Measurements from ENCODE around the gene ZWILCH. TPM values are rescaled to one million over a fixed set of nuclear protein-coding genes. Genes with fewer than 3 reads are reported as not detected.

The ZWILCH gene
- polyA plus RNA-seq, 1 of the 3 experiments (the other 2 are of a cell fraction) = 8.2 TPM

DNA sequence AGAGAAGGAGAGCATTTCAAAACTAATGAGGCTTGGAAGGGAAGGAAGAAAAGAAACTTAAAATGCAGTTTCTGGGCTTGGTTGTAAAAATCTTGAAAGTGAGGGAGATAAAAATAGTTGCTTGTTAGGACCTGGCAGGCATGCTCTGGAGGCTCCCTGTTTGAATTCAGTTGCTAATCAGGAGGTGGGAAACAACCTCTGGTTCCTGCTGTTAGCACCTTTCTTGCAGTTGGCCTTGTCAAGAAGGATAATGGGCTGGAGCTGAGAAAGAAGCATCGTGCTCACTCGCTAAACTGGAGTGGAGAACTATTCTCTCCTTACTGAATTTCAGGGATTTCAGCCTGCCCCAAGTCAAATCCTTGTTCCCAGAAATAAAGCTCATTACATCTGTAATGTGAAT, 31.0 kb upstream of the ZWILCH start:
- H3K36me3 ChIP-seq (replicated peaks in 1 of 2; ENCODE audit: control insufficient read depth in 1 of 2, insufficient read depth in 2 of 2, low read length in 1 of 2) = no peaks in the 10 kb centered on the region
- H3K4me3 ChIP-seq (ENCODE audit: low read depth in 2 of 2, low read length in 1 of 2) = no peak overlapping the region
- H4K20me1 ChIP-seq (ENCODE audit: insufficient read depth) = no peaks in the 10 kb centered on the region
- H3K9me3 ChIP-seq = no peaks in the 10 kb centered on the region
- no peaks in the 10 kb centered on the region for H3K27me3 ChIP-seq (ENCODE audit: insufficient read depth)
- H3K79me2 ChIP-seq (ENCODE audit: insufficient read depth) = no peaks in the 10 kb centered on the region
- no peak overlapping the region for H3K9ac ChIP-seq
- no peaks in the 10 kb centered on the region for H3F3A ChIP-seq (replicated peaks; ENCODE audit: insufficient read depth)
- CTCF ChIA-PET = interaction anchor here (1.4 to 2.0 kb wide), 2 partner anchors 10 to 24 kb away, joined by 4 to 8 read pairs; no protein-coding TSS in a partner anchor
- H3K9me2 ChIP-seq = no peaks in the 10 kb centered on the region
- peaks cover 0 to 9% of the 10 kb centered on the region in 2 experiments; a peak in 1 of 4 replicates for H3K4me1 ChIP-seq (ENCODE audit: control insufficient read depth in 1 of 2, insufficient read depth in 2 of 2, low read depth in 1 of 2, low read length in 1 of 2)
- H3K4me2 ChIP-seq = no peak overlapping the region
- no peak for DNase-seq
- TF ChIP-seq EP300 (IDR thresholded peaks at IDR 0.05; ENCODE audit: borderline replicate concordance in 1 of 2, low read depth in 1 of 2, low read length in 1 of 2) (no peak), SMC3 (IDR thresholded peaks at IDR 0.05; ENCODE audit: low read depth, low read length) (no peak), NRF1 (IDR thresholded peaks at IDR 0.05; ENCODE audit: low read depth, low read length) (no peak), TAF1 (IDR thresholded peaks at IDR 0.05; ENCODE audit: borderline replicate concordance, low read depth, low read length) (no peak), NFIC (IDR thresholded peaks at IDR 0.05; ENCODE audit: borderline replicate concordance) (no peak), PBX3 (IDR thresholded peaks at IDR 0.05) (no peak), YY1 (IDR thresholded peaks at IDR 0.05; ENCODE audit: low read depth) (no peak), CTCF (IDR thresholded peaks at IDR 0.05) (no peak), TCF12 (IDR thresholded peaks at IDR 0.05) (no peak), POLR2AphosphoS5 (IDR thresholded peaks at IDR 0.05; ENCODE audit: low read depth, low read length) (no peak), USF2 (IDR thresholded peaks at IDR 0.05; ENCODE audit: borderline replicate concordance, low read depth, low read length) (no peak), FOSL2 (IDR thresholded peaks at IDR 0.05; ENCODE audit: borderline replicate concordance, low read depth) (no peak), CHD2 (IDR thresholded peaks at IDR 0.05; ENCODE audit: low read length, partially characterized antibody) (no peak), TEAD4 (IDR thresholded peaks at IDR 0.05; ENCODE audit: borderline replicate concordance, insufficient read depth) (no peak), EZH2phosphoT487 (IDR thresholded peaks at IDR 0.05; ENCODE audit: borderline replicate concordance, low read depth) (no peak), RCOR1 (IDR thresholded peaks at IDR 0.05; ENCODE audit: low read length) (no peak), FOXM1 (IDR thresholded peaks at IDR 0.05; ENCODE audit: low read depth) (no peak)
- TF ChIP-seq, protein P1, sequence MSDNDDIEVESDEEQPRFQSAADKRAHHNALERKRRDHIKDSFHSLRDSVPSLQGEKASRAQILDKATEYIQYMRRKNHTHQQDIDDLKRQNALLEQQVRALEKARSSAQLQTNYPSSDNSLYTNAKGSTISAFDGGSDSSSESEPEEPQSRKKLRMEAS (IDR thresholded peaks at IDR 0.05; ENCODE audit: low read depth) = no peak
- TF ChIP-seq, protein P2, sequence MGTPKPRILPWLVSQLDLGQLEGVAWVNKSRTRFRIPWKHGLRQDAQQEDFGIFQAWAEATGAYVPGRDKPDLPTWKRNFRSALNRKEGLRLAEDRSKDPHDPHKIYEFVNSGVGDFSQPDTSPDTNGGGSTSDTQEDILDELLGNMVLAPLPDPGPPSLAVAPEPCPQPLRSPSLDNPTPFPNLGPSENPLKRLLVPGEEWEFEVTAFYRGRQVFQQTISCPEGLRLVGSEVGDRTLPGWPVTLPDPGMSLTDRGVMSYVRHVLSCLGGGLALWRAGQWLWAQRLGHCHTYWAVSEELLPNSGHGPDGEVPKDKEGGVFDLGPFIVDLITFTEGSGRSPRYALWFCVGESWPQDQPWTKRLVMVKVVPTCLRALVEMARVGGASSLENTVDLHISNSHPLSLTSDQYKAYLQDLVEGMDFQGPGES (IDR thresholded peaks at IDR 0.05; ENCODE audit: low read depth, low read length) = no peak
- TF ChIP-seq, protein P3, sequence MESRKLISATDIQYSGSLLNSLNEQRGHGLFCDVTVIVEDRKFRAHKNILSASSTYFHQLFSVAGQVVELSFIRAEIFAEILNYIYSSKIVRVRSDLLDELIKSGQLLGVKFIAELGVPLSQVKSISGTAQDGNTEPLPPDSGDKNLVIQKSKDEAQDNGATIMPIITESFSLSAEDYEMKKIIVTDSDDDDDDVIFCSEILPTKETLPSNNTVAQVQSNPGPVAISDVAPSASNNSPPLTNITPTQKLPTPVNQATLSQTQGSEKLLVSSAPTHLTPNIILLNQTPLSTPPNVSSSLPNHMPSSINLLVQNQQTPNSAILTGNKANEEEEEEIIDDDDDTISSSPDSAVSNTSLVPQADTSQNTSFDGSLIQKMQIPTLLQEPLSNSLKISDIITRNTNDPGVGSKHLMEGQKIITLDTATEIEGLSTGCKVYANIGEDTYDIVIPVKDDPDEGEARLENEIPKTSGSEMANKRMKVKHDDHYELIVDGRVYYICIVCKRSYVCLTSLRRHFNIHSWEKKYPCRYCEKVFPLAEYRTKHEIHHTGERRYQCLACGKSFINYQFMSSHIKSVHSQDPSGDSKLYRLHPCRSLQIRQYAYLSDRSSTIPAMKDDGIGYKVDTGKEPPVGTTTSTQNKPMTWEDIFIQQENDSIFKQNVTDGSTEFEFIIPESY (IDR thresholded peaks at IDR 0.05; ENCODE audit: borderline replicate concordance, low read depth) = no peak
- POLR2A ChIA-PET = no interaction called here
- H2AFZ ChIP-seq (ENCODE audit: low read depth) = no peak overlapping the region
- 100% methylated on average over 2 of the region's 2 CpGs for WGBS (ENCODE audit: low lambda C conversion rate)
- no peak overlapping the region for H3K27ac ChIP-seq (ENCODE audit: low read depth in 2 of 2, low read length in 1 of 2)
